DND-41 (cell line): ENCODE measurements around the gene MYOM3.

ENCODE experiments used
- ATAC-seq: fragments of 200-7000 bp; cut with Tn5 transposase; 3 replicates; pipeline ENCODE4 v1.9.1; 2021; ENCODE audit warnings: low read depth; ENCODE audit not compliant: insufficient read depth
- DNase-seq: peaks from one replicate; pipeline ENCODE4 v3.0.0-alpha.2; 2020
- H2AFZ ChIP-seq: 2 replicates; pipeline ENCODE4 v1.6.0; 2012; ENCODE audit warnings: low read depth, low read length
- H3K27ac ChIP-seq: 2 replicates; pipeline ENCODE4 v1.5.1; 2012; ENCODE audit warnings: low read length, inconsistent platforms
- H3K27me3 ChIP-seq: fragments of 200-600 bp; sonication (generic); 2 replicates; pipeline ENCODE4 v1.6.0; 2012; ENCODE audit warnings: low read length, mild to moderate bottlenecking, inconsistent platforms; ENCODE audit not compliant: insufficient read depth, poor library complexity
- H3K36me3 ChIP-seq: 2 replicates; pipeline ENCODE4 v1.5.1; 2012; ENCODE audit warnings: low read length, inconsistent platforms; ENCODE audit not compliant: insufficient read depth
- H3K4me1 ChIP-seq: 2 replicates; pipeline ENCODE4 v1.5.1; 2012; ENCODE audit warnings: mild to moderate bottlenecking, low read length; ENCODE audit not compliant: insufficient read depth
- H3K4me2 ChIP-seq: 2 replicates; pipeline ENCODE4 v1.6.0; 2012; ENCODE audit warnings: mild to moderate bottlenecking, moderate library complexity, low read length, inconsistent platforms; ENCODE audit not compliant: insufficient read depth
- H3K4me3 ChIP-seq, 2 experiments: fragments of 200-600 bp in 1 of 2; shearing (Covaris generic) in 1 of 2; 2 replicates each; pipeline ENCODE4 v1.5.1; 2012 to 2016; ENCODE audit warnings: inconsistent platforms in 2 of 2, low read length in 2 of 2, mild to moderate bottlenecking in 2 of 2, low read depth in 1 of 2, moderate library complexity in 1 of 2
- H3K79me2 ChIP-seq: 2 replicates; pipeline ENCODE4 v1.6.0; 2012; ENCODE audit warnings: low read length, inconsistent platforms; ENCODE audit not compliant: insufficient read depth
- H3K9ac ChIP-seq: 2 replicates; pipeline ENCODE4 v1.6.0; 2012; ENCODE audit warnings: low read depth, mild to moderate bottlenecking, inconsistent platforms, low read length, moderate library complexity
- H3K9me3 ChIP-seq: 2 replicates; pipeline ENCODE4 v1.5.1; 2012; ENCODE audit warnings: low read length, moderate library complexity, mild to moderate bottlenecking, inconsistent platforms; ENCODE audit not compliant: insufficient read depth, severe bottlenecking
- H4K20me1 ChIP-seq: 2 replicates; pipeline ENCODE4 v1.6.0; 2012; ENCODE audit warnings: low read length; ENCODE audit not compliant: insufficient read depth
- EZH2 ChIP-seq: IDR thresholded peaks from 3 replicates; pipeline ENCODE4 v1.6.1; 2012; ENCODE audit warnings: borderline replicate concordance, low read depth, mild to moderate bottlenecking, moderate library complexity, low read length, inconsistent platforms; ENCODE audit not compliant: severe bottlenecking
- TF ChIP-seq, protein P1 (sequence below): IDR thresholded peaks from 2 replicates; pipeline ENCODE4 v1.5.1; 2012; ENCODE audit warnings: borderline replicate concordance, low read length, moderate library complexity, mild to moderate bottlenecking; ENCODE audit not compliant: poor library complexity, severe bottlenecking; ENCODE audit errors: extremely low read depth

The MYOM3 gene

DNA sequence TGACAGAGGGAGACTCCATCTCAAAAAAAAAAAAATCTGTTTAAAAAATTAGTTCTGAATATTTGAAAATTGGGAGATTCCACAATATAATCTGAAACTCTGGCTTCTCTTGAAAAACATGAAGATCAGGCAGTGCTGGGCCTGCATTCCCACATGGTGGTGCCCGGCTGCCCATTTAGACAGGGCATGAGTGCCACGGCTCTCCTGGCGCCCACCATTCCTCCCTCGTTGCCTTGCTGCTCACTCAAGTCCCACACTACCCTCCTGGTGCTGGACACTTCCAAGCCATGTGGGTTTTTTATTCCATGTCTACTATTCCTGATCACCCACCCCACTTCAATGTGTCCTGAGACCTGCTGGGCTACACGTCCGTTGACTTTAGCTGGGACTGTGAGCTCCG is 10.8 kb upstream of the MYOM3 start:
- no peak for ATAC-seq
- H3K4me3 ChIP-seq = no peak overlapping the region

DNA sequence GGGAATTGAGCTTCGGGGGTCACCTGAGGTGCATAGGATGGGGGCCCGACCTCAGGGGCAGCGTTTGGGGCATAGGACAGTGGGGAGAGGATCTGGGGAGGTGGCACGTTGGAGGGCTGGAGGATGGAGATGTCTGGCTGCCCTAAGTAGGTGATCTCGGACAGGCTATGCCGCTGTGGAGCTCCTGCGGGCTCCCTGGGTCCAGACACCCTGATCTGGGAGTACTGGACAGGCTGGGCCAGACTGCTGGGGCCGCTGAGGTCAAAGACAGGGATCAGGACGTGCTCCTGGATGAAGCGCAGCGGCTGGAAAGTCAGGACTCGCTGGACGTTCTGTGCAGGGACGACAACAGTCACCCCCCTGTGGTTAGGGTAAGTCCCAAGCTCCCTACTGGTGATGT is 9.5 kb upstream of the MYOM3 start:
- ATAC-seq (no peak), DNase-seq (no peak)
- Histone ChIP-seq H4K20me1 (peaks cover 15% of the 10 kb centered on the region), H3K4me2 (no peak overlapping the region), H3K9ac (no peak overlapping the region), H2AFZ (no peak overlapping the region), H3K27me3 (peaks cover 21% of the 10 kb centered on the region), H3K4me3 (no peak overlapping the region), H3K27ac (no peak overlapping the region), H3K36me3 (no peaks in the 10 kb centered on the region), H3K79me2 (no peaks in the 10 kb centered on the region), H3K9me3 (no peaks in the 10 kb centered on the region), H3K4me1 (no peaks in the 10 kb centered on the region)
- no peak for TF ChIP-seq EZH2
- TF ChIP-seq, protein P1, sequence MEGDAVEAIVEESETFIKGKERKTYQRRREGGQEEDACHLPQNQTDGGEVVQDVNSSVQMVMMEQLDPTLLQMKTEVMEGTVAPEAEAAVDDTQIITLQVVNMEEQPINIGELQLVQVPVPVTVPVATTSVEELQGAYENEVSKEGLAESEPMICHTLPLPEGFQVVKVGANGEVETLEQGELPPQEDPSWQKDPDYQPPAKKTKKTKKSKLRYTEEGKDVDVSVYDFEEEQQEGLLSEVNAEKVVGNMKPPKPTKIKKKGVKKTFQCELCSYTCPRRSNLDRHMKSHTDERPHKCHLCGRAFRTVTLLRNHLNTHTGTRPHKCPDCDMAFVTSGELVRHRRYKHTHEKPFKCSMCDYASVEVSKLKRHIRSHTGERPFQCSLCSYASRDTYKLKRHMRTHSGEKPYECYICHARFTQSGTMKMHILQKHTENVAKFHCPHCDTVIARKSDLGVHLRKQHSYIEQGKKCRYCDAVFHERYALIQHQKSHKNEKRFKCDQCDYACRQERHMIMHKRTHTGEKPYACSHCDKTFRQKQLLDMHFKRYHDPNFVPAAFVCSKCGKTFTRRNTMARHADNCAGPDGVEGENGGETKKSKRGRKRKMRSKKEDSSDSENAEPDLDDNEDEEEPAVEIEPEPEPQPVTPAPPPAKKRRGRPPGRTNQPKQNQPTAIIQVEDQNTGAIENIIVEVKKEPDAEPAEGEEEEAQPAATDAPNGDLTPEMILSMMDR = no peak

More for the DNA sequence above, 10.8 kb upstream of the MYOM3 start:
- no peak for TF ChIP-seq EZH2
- TF ChIP-seq, protein P1 = no peak
- no peak overlapping the region for H3K4me2 ChIP-seq
- H3K27me3 ChIP-seq = peaks cover 14% of the 10 kb centered on the region
- H3K9ac ChIP-seq = no peak overlapping the region
- H2AFZ ChIP-seq = no peak overlapping the region
- H3K27ac ChIP-seq = no peak overlapping the region
- DNase-seq = no peak
- peaks cover 15% of the 10 kb centered on the region for H4K20me1 ChIP-seq
- no peaks in the 10 kb centered on the region for H3K36me3 ChIP-seq
- H3K4me1 ChIP-seq = no peaks in the 10 kb centered on the region
- no peaks in the 10 kb centered on the region for H3K9me3 ChIP-seq
- no peaks in the 10 kb centered on the region for H3K79me2 ChIP-seq

DNA sequence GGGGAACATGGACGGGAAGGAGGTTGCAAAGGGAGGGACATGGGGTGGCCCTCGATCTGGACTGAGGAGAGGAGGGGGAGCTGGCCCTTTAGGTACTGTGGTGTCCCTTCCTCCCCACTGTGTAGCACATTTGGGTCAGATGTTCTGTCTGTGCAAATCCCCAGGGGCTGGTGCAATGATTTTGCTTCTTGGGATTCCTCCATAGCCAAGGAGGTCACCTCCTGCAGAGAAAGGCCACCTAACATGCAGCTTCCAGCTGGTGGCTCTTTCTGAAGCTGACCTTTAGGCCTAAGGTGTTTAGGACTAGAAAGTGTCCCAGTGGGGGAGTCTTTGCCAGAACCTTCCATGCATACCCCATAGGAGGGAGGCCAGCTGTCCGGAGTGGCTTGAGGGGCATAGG is 9.0 kb upstream of the MYOM3 start:
- no peak overlapping the region for H3K27ac ChIP-seq
- no peak overlapping the region for H3K9ac ChIP-seq
- H3K79me2 ChIP-seq = no peaks in the 10 kb centered on the region
- H3K36me3 ChIP-seq = no peaks in the 10 kb centered on the region
- no peaks in the 10 kb centered on the region for H3K4me1 ChIP-seq
- peaks cover 15% of the 10 kb centered on the region for H4K20me1 ChIP-seq
- H3K9me3 ChIP-seq = no peaks in the 10 kb centered on the region
- peaks cover 25% of the 10 kb centered on the region for H3K27me3 ChIP-seq
- no peak overlapping the region for H2AFZ ChIP-seq
- H3K4me2 ChIP-seq = no peak overlapping the region
- no peak for TF ChIP-seq EZH2
- TF ChIP-seq, protein P1 = no peak
- no peak overlapping the region for H3K4me3 ChIP-seq
- ATAC-seq (no peak), DNase-seq (no peak)
